ENCODE results near the gene HARBI1.

Gene HARBI1

DNA sequence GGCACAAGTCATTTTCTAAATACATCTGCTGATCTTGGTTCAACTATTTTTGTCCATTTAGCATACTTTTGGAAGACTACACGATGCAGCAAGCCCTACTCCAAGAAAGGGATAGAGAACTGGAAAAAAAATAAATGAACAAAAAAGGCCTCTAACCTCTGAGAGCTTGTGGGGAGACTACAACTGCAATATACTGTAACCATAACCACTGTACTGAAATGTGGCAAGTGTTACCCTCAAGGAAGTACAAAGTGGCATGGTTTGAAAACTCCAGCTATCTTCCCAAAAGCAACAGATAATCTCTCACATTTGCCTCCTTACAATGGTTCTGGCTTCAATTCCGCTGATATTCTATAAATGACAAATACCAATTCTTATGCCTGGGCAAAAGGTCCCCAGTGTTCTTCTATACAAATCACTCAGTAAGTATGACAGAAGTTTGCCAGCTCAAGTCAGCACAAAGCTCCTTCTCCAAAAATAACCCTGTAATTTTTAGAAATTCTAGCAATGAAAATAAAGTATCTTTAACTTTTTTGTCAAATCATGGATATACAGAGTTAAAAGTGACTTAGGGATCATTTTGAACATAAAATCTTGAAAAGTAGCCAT lies 46.1 kb downstream of the HARBI1 start:
- DNase-seq (no peak), ATAC-seq (ENCODE audit: insufficient read depth, low read depth) (peak; percentile 61; the same call in 2 of the 3 replicates)
- Histone ChIP-seq H3K79me2 (ENCODE audit: insufficient read depth, low read length) (peaks cover 92% of the 10 kb centered on the region), H2AFZ (ENCODE audit: low read depth, low read length) (no peak overlapping the region), H3K9me3 (ENCODE audit: insufficient read depth, low read length, severe bottlenecking) (no peaks in the 10 kb centered on the region), H4K20me1 (ENCODE audit: insufficient read depth, low read length) (peaks cover 22% of the 10 kb centered on the region; the same call in 1 of the 2 replicates), H3K27ac (ENCODE audit: low read length) (0 out of 2 replicates have a peak overlapping the region, but pooled peaks have one; percentile 0), H3K4me3 (ENCODE audit: low read depth in 1 of 2, low read length in 2 of 2) (no peak overlapping the region), H3K4me2 (ENCODE audit: insufficient read depth, low read length) (no peak overlapping the region), H3K4me1 (ENCODE audit: insufficient read depth, low read length) (peaks cover 3% of the 10 kb centered on the region; the same call in 1 of the 2 replicates), H3K27me3 (ENCODE audit: insufficient read depth, low read length, poor library complexity) (no peaks in the 10 kb centered on the region), H3K9ac (ENCODE audit: low read depth, low read length) (no peak overlapping the region), H3K36me3 (ENCODE audit: insufficient read depth, low read length) (peaks cover 4% of the 10 kb centered on the region)
- TF ChIP-seq CTCF (IDR thresholded peaks at IDR 0.05; ENCODE audit: borderline replicate concordance, extremely low read depth, low read length, poor library complexity, severe bottlenecking) (no peak), EZH2 (IDR thresholded peaks at IDR 0.05; ENCODE audit: borderline replicate concordance, low read depth, low read length, severe bottlenecking) (no peak)

- Histone ChIP-seq H3K79me2 (ENCODE audit: insufficient read depth, low read length) (peaks cover 95% of the 10 kb centered on the region), H3K36me3 (ENCODE audit: insufficient read depth, low read length) (no peaks in the 10 kb centered on the region), H3K27me3 (ENCODE audit: insufficient read depth, low read length, poor library complexity) (no peaks in the 10 kb centered on the region), H2AFZ (ENCODE audit: low read depth, low read length) (no peak overlapping the region), H4K20me1 (ENCODE audit: insufficient read depth, low read length) (peaks cover 7% of the 10 kb centered on the region; the same call in 1 of the 2 replicates), H3K4me3 (ENCODE audit: low read depth in 1 of 2, low read length in 2 of 2) (no peak overlapping the region), H3K27ac (ENCODE audit: low read length) (no peak overlapping the region), H3K9me3 (ENCODE audit: insufficient read depth, low read length, severe bottlenecking) (no peaks in the 10 kb centered on the region), H3K4me2 (ENCODE audit: insufficient read depth, low read length) (no peak overlapping the region), H3K9ac (ENCODE audit: low read depth, low read length) (no peak overlapping the region), H3K4me1 (ENCODE audit: insufficient read depth, low read length) (peaks cover 26% of the 10 kb centered on the region)
- TF ChIP-seq CTCF (IDR thresholded peaks at IDR 0.05; ENCODE audit: borderline replicate concordance, extremely low read depth, low read length, poor library complexity, severe bottlenecking), result no peak
- no peak for TF ChIP-seq EZH2 (IDR thresholded peaks at IDR 0.05; ENCODE audit: borderline replicate concordance, low read depth, low read length, severe bottlenecking)
- DNase-seq (no peak), ATAC-seq (ENCODE audit: insufficient read depth, low read depth) (no peak)
Measured at GRCh38 chr11:46565232-46565840, 51.7 kb downstream of the HARBI1 start.

GRCh38 chr11:46564459-46564858 lies 52.6 kb downstream of the HARBI1 start:
- no peaks in the 10 kb centered on the region for H3K36me3 ChIP-seq (ENCODE audit: insufficient read depth, low read length)
- no peak overlapping the region for H3K4me3 ChIP-seq (ENCODE audit: low read depth in 1 of 2, low read length in 2 of 2)
- H3K79me2 ChIP-seq (ENCODE audit: insufficient read depth, low read length), result peaks cover 95% of the 10 kb centered on the region
- ATAC-seq (ENCODE audit: insufficient read depth, low read depth) (no peak), DNase-seq (no peak)
- H3K4me1 ChIP-seq (ENCODE audit: insufficient read depth, low read length), result peaks cover 34% of the 10 kb centered on the region
- H3K4me2 ChIP-seq (ENCODE audit: insufficient read depth, low read length), result no peak overlapping the region
- no peaks in the 10 kb centered on the region for H3K27me3 ChIP-seq (ENCODE audit: insufficient read depth, low read length, poor library complexity)
- no peak overlapping the region for H2AFZ ChIP-seq (ENCODE audit: low read depth, low read length)
- H3K9me3 ChIP-seq (ENCODE audit: insufficient read depth, low read length, severe bottlenecking), result no peaks in the 10 kb centered on the region
- TF ChIP-seq CTCF (IDR thresholded peaks at IDR 0.05; ENCODE audit: borderline replicate concordance, extremely low read depth, low read length, poor library complexity, severe bottlenecking), result no peak
- TF ChIP-seq EZH2 (IDR thresholded peaks at IDR 0.05; ENCODE audit: borderline replicate concordance, low read depth, low read length, severe bottlenecking), result no peak
- H3K27ac ChIP-seq (ENCODE audit: low read length), result no peak overlapping the region
- peaks cover 4% of the 10 kb centered on the region; the same call in 1 of the 2 replicates for H4K20me1 ChIP-seq (ENCODE audit: insufficient read depth, low read length)
- H3K9ac ChIP-seq (ENCODE audit: low read depth, low read length), result no peak overlapping the region
